EL (cell line): ENCODE data around the gene BCAR3.
"Not testable (repeated sequence)": the region's sequence is repeated elsewhere in the genome, so short reads cannot be mapped to it uniquely, and the experiment has no call there.

Source experiments
- DNase-seq: peaks from one replicate; pipeline ENCODE4 v3.0.0-alpha.2; 2016

BCAR3 gene

DNA sequence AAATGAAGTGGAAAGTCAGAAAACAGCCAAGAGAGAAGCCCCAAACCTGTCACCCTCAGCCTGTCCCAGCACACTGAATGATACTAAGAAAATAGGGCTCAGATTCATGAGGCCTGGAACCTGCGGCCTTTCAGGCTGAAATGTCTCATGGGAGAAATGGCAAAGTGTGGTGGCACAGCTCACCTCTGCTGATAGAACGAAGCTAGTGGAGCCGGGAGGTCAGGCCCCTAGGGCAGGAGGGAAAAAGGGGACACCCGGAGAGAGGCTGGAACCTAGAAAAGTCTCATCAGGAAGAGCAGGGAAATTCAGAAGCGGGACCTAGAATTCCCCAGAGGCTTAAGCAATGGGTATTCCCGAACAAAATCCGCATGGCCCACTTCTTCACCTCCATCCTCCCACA, 107.1 kb downstream of the BCAR3 start:
- DNase-seq = no peak

DNA sequence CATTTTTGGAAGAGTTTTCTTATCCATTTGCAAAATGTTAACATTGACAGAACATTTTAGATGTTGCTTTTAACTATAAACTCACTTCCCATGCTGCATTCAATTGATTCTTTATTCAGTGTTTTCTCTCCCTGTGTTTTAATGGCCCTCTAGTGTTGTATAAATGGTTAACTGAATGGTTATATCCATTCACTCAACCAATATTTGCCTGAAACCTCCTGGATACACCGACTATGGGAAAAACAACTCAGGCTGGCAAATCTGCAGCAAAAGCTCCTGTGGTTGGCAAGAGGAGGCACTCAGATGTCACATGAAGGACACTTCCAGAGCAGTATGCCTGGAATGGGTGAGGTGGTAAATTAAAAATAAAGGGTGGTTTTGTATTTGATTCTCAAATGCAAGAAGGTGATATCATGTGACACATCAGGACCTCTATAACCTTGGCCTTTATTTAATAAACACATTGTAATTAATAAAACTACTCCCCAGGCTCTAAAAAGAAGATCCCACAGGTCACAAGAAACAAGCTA, 107.6 kb downstream of the BCAR3 start:
- no peak for DNase-seq

DNA sequence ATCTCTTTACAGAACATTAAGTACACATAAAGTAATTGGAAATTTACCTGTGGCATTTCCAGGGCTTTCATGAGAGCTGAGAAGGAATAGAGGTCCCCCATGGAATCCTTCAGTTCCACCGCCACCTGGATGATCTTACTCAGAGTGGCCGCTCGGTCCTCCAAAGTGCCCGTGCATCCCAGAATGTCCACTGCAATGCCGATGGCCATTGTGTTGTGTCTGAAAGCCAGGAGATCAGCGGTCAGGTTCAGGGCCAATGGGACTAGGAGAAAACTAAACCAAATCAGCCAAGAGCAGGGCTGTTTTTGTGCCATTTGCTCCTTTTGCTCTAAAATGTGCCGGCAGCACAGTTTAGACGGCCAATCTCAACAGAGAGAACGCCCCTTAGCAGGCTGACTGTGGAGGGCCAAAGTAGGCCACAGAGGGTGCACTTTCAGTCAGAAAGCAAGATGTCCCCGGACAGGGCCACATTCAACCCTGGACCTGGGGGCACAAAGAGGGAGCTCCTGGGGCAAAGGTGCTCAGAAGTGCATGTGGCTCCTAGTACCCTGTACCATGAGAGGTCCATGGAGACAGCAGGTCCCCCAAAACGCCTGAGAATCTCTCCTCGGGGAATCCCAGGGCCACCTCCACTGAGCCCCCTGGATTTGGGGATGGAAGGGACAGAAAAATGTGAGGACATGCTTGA, 109.9 kb downstream of the BCAR3 start:
- no peak for DNase-seq

DNA sequence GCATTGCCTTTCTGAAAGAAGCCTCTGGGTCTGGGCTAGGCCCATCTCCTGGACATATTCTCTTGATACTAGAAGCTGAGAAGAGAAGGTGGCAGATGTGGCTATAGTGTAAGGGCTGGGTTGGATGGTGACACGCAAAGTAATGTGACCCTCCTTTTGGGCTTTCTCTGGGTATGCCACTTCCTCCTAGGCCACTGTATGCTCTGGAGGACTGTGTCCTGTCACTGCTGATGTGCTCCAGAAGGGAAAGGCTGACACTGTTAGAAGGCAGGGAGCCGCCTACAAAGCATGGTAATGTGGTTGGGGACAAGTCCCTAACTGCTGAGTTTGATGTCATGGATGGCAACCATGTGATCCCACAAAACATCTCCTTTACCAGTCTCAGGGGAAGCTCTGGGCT, 112.1 kb downstream of the BCAR3 start:
- no peak for DNase-seq

DNA sequence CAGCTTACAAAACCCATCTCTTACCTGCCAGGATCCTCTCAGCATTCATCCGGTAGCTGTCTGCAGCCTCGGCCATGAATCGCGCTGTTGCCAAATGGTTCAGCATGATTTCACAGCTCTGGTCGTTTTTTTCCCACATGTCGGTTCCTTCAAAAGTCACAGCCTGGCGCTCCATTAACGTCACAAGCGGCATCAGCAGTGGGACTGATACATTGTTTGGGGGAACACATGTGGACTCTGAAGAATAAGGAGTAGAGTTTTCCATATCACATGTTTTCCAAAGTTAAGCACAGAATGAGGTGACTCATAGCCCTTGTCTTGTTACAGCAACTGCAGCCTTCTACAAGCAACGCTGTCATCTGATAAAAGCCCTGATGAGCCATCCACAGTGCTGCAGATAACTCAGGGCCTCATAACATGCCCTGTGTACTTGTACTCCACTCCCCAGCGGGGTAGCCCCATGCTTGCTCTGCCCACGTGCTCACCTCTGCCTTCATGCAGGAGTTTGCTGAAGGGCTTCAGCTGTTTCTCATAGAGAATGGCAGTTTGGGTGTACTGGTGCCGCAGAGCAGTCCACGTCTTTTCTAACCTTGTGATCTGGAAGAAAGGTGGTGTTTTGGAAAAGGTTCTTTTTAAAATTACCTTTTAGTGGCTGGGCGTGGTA, 114.2 kb downstream of the BCAR3 start:
- DNase-seq = peak; percentile 86

DNA sequence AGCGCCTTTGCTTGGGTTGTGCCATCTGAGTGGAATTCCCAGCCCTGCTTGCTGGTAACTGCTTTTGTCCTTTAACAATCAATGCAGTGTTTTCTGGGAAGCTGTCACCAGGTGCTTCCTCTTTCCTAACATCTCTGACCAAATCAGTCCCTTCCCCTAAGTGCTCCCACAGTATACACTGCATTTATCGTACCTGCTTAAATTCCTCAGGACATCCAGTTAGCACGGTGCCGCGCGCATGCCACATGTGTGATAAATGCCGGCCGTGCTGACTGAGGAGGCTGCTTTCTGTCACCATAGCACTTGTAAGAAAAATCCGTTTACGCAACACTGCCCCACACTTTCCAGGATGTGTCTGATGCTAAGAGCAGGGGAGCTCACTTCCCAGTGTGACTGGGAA, 115.4 kb downstream of the BCAR3 start:
- no peak for DNase-seq

DNA sequence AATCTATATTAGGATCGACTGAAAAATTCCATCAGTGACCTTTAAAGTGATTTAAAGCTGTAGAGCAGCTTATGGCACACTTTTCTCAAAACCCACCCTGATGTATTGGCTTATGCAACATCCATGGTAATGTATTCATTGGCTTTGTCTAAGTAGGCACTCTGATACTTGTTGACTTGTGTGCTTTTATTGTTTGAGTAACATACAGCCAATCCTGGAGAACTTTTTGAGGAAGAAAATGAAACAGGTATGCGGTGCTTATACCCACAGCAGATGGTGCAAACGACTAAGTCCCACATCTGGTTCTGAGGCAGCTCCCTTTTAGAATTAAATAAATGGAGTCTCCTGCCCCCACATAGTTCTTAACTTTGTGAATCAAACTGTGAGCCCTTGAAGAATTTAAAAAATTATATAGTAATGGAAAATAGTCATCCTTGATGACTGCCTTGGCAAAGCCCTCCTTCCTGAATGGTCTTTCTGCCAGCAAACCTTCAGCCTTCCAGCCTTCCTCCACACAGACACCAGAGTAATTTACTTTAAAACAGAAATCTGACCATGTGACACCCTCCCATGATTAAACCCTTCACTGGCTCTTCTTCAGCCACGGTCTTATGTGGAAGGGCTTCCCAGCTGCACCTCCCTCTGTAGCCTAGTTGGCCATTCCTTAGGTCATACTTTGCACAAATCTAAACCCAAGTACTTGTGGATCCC, 116.0 kb downstream of the BCAR3 start:
- no peak for DNase-seq

DNA sequence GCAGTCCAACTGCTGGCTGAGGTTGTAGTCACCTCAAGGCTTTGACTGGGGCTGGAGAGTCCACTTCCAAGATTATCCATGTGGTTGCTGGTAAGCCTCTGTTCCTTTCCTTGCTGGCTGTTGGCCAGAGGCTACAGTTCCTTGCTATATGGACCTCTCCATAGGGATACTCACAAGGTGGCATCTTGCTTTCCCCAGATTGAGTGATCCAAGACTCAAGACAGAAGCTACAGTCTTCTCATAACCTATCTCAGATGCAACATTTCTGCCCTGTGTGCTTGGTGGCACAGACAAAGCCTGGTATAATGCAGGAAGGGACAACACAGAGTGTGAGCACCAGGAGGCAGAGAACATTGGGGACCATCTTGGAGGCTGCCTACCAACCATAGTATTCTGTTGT, 121.9 kb downstream of the BCAR3 start:
- DNase-seq = no peak

DNA sequence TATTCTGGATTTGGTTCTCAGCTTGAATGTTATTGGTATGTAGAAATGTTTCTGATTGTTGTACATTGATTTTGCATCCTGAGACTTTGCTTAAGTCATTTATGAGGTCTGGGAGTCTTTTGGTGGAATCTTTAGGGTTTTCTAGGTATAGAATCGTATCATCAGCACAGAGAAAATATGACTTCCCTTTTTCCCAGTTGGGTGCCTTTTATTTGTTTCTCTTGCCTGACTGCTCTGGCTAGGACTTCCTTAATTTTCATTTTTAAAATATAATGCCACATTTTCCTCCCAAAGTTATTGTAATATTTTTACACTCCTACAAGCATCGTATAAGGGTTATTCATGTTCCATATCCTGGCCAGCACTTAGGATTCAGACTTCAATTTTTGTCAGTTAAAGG, 122.6 kb downstream of the BCAR3 start:
- no peak for DNase-seq

DNA sequence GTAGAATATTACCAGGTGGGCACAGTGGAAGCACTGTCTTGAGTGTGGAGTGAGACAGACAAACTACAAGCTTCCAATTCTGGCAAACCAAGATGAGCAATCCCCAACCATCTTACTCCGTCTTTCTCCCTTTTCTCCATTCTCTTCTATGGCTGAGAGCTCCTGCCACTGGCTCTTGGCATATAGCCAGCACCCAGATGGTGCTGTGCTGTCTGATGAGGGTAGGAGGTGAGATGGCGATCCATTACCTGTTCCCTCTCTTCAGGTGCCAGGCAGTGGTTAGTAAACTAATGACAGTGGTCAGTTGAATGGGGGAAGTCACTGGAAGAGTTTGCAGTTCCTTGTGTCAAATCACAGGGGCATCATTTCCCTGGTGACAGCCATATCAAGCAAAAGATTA, 125.3 kb downstream of the BCAR3 start:
- no peak for DNase-seq

DNA sequence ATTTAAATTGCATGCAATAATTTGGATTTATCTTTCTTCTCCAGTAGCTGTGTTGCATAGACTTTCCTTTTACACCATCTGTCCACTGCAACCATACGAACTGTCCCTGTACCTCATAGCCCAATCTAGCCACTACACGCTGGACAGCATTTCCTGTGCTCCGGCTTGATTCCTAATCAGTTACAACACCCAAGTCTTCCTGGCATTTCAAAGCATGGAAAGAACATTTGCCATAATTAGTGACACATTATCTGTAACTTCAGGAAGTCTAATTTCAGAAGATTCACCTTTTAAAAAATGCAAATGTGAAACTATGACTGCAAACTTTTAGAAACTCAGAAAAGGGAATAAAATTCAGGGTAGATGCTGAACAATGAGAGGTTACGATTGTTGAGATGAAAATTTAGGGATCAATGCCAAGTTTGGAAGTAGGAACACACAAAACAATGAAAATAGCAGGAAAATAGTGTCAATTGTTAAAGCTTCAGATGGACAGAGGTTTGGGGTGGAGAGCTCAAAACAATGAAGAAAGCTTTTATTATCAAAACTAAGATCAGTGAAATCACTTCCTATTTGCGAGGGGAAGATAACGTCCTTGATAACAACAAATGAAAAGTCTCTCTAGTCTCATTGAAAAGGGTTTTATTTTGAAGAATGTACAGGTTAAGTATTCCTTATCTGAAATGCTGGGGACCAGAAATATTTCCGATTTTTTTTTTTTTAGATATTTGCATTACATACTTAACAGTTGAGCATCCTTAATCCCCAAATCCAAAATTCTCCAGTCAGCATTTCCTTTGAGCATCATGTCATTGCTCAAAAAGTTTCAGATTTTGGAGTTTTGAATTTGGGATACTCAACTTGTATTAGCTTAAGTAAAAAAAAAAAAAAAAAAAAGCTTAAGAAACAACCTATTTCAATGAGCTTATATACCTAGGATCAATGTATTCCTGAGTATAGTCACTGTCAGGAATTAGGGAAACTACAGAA, 126.5 kb downstream of the BCAR3 start:
- no peak for DNase-seq

DNA sequence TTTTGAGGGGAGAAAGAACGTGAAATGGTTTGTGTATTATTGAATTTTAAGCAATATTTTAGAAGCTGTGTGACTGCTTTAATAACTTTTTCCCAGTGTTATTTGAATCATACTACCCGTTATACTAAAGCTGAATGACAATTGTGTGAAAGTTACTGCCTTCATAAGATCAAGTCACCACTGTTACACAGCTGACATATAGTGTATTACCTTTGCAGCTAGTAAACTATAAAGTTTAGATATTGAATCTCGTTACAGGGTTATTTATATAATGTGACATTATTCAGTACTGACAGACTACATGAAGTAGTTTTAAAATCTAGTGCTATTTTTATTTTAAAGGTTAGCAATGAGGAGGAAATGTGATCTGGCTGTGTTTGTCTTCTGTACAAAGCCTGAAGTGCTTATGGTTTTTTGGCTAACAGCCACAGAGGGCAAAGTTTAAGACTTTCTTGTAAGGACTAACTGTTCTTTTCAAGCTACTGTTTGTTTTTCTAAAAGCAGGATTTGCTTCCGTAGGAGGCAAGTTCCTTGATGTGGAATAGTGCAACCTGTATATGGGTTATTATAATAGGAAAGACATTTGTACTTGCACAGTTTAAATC, 127.6 kb downstream of the BCAR3 start:
- not testable (repeated sequence) for DNase-seq

DNA sequence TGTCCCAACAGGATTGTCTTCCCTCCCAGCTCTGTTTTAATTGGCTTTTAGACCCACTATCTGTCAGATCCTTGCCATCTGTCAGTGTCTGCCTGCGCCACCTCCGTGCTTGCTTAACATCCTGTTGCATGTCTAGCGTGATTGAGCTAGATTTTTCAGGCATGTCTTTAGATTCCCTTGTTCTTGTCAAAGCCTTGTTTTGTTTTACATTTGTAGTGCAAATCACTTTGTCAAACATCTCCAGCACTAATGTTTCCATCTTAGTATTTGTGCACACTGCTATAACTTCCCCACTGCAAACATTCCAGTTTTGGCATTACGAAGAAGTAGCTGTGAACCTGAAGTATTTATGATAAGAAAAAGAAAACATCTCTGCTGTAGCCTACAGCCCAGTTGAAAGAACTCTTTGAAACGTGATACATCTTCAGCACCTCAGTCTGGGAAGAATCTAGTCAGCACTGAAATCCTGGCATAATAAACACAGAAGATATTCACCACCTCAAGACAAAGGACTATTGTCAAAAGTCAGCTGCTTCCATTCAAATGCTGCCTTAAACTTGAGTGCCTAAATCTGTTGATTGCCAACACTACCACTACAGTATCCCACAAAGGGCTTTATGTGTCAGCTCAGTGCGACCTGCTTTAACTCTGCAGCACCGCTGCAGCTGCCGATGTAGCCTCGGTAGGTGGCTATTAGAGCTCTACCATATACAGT, 128.7 kb downstream of the BCAR3 start:
- peak; percentile 48 for DNase-seq

DNA sequence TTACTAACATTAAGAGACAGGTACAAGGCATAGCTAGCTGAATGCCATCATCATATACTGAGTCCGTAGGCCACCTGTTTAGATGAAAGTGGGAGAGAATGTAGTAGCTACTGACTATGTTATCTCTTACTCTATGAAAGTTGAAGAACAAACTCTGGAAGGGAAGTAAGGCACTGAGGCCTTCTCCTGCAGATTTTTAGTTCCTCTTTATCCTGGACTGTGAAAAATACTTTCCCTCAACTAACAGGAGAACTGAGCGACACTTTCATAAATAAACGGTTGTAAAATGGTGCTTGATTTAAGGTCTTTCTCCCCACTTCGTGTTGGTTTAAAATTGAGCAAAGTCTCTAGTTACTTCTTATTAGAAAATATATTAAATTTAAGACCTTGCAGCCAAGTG, 131.8 kb downstream of the BCAR3 start:
- no peak for DNase-seq

DNA sequence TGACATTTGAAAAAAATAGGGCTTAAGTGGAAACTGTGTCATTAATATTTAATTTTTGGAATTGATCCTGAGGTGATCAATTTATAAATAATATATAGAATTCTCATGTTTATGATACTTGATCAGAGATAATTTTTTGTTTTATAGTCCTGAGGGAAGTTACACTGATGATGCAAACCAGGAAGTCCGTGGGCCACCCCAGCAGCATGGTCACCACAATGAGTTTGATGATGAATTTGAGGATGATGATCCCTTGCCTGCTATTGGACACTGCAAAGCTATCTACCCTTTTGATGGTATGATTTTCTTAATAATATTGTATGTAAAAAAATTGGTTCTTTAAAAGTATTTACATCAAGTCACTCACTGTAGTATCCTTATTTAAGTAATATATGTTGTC, 132.5 kb downstream of the BCAR3 start:
- DNase-seq = no peak

DNA sequence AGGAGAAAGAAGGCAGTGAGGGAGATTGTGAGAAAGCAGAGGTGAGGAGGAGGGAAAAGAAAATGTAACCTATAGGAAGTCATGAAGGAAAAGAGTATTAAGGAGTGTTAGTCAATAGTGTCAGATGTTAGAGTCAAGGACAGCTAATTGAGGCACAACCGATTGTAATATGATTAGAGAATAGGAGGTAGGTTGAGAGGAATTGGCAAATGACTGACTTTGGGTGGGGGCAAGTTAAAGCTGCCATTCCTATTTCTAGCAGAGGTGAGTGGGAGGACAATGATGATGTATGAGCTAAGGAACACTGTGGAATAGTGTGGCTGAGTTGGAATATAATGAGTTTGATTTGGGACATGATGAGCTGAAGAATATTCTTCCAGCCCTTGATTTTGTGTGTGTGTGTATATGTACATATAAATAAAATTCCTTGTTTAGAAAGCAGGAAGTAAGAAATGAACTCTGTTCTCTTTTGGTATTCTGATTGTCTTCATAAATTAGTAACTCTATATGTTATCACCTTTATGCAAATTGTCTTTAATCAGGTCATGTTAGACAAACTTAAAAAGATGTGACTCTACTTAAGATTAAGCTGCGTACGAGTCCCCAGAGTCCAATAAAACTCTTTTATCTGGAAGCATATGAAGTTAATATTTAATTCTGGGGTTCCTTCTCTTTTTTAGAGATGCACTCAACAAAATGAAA, 135.3 kb downstream of the BCAR3 start:
- no peak for DNase-seq

DNA sequence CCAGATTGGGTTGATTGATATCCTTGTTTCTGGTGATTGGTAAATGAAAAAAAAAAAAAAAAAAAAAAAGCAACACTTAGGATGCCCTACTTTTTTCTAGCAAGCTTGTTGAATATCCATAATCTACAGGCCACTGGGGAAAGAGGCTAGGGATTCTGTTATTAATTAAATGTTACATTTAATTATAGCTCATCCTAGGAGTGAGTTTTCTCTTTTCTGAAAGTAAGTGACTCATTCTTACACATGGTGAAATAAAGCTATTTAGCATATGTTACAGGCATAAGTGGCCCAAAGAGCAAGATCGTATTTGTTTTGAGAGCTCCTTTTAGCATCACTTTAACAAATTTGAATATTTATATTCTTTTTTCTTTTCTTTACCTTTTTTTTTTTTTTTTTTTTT, 139.2 kb downstream of the BCAR3 start:
- no peak for DNase-seq

DNA sequence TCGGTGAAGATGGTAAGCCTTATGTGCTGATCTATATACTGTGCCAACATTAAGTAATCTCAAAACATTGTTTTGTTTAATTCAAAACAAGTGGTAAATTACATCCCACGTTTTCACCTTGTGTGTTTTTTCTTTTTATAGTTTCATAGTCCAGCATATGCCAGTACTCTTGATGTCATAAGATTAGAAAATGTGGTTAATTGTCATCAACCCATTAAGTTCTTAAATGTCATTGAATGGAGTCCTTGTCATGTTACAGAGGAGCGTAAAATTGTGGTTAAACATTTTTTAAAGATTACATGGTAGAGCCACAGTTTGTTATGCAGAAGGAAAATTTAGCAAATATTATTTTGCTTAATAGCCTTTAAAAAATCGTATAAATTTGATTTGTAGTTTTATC, 140.6 kb downstream of the BCAR3 start:
- no peak for DNase-seq

DNA sequence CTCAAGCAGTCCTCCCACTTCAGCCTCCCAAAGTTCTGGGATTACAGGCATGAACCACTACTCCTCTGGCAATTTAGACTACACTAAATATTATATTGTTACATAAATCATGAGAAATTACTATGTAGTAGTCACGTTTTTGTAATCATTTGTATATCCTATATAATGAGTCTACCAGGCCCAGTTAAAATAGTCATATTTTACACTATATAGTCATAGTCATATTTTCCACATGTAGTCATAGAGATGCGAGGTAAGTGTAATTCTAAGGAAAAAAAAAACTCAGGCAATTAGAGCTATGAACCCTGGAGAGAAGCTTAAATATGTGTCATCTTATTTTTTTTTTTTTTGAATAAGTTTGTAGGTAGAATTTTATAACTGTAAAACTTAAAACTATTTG, 143.7 kb downstream of the BCAR3 start:
- DNase-seq = peak; percentile 50

DNA sequence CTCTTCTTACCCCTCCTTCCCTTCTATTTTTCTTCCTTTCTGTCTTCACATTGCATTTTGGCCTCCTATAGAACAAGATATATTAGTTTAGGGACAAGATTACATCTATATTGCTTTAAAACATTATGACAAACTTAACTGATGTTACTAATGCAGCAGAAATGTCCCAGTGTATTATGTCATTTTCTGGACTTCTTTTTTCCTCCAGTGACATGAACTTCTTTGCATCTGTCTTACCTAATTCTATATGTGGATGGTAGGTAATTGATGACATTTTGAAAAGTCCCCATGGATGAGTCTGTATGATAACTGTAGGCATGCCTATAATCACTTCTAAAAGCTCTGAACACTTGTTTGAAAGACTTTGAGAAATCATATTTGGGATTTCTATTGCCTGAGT, 144.2 kb downstream of the BCAR3 start:
- no peak for DNase-seq

DNA sequence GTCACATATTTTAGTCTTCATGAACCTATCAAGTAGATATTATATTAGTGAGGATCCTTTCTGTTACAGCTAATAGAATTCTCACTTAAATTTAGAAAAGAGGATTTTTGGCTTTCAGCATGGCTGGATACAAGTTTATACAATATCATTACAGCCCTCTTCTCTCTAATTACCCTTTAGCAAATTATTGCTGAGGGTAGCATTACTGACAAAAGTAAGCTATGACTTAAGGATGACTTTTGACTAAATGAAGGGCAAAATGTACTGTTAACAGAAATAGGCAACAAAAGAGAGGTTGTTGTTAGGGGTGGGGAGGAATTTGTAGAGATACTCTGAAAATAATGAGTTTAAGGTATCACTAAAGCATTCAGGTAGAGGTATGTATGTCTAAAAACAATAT, 148.0 kb downstream of the BCAR3 start:
- no peak for DNase-seq
